Measurements from ENCODE around the gene IL11RA. TPM values are rescaled to one million over a fixed set of nuclear protein-coding genes. Genes with fewer than 3 reads are reported as not detected.

Gene IL11RA
- total RNA-seq, 1 donor from 2014 or later: 56.5 TPM

DNA sequence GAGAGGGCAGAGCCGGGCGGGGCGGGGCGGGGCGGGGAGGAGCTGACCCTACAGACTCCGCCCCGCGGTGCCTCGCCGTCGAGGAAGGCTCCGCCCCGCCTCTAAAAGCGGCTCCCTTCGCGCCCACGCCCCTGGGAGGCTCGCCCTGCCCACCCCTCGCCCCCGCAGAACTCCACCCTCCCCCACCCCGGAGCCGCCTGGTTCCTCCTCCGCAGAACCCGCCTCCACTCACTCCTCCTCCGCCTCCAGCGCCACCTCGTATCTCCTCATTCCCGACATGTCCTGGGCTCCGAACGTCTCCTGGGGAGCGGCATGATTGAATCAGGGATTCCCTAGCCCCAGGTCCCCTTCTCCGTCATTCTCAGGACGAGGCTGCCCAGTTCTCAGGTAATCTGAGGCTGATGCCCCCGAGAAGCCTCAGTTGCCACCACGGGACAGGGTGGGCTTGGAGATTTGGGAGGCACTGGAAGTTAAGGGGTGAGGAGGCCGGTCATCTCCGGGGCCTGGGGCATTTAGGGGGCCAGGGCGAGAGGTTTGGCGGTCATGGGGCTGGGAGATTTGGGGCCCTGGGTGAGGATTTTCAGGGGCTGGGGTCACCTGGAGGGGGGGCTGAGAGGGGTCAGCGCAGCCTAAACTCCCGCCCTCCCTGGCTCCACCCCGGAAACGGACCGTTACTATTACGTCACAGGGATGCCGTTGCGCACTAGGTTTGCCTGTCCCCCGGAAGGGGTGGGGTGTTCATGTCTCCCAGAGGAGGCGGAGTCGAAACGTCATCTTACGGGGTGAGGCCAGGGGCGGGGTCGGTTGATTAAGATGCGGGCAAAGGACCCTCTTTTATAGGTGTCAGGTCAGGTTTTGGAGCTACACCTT lies 13.6 kb downstream of the IL11RA start:
- TF ChIP-seq, protein P1, sequence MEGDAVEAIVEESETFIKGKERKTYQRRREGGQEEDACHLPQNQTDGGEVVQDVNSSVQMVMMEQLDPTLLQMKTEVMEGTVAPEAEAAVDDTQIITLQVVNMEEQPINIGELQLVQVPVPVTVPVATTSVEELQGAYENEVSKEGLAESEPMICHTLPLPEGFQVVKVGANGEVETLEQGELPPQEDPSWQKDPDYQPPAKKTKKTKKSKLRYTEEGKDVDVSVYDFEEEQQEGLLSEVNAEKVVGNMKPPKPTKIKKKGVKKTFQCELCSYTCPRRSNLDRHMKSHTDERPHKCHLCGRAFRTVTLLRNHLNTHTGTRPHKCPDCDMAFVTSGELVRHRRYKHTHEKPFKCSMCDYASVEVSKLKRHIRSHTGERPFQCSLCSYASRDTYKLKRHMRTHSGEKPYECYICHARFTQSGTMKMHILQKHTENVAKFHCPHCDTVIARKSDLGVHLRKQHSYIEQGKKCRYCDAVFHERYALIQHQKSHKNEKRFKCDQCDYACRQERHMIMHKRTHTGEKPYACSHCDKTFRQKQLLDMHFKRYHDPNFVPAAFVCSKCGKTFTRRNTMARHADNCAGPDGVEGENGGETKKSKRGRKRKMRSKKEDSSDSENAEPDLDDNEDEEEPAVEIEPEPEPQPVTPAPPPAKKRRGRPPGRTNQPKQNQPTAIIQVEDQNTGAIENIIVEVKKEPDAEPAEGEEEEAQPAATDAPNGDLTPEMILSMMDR (IDR thresholded peaks at IDR 0.05; ENCODE audit: borderline replicate concordance): no peak
- H3K9me3 ChIP-seq (replicated peaks): peaks cover 9% of the 10 kb centered on the region
- intact Hi-C loops (cut with micrococcal nuclease): no loop called here
- peaks cover 29% of the 10 kb centered on the region for H3K4me1 ChIP-seq
- DNase-seq: peak; percentile 94
- H3K4me3 ChIP-seq: peak overlapping the region; percentile 79
- peaks cover 16% of the 10 kb centered on the region for H3K36me3 ChIP-seq
- H3K27ac ChIP-seq (replicated peaks): peak overlapping the region; percentile 98
- H3K27me3 ChIP-seq (ENCODE audit: low read depth): no peaks in the 10 kb centered on the region

DNA sequence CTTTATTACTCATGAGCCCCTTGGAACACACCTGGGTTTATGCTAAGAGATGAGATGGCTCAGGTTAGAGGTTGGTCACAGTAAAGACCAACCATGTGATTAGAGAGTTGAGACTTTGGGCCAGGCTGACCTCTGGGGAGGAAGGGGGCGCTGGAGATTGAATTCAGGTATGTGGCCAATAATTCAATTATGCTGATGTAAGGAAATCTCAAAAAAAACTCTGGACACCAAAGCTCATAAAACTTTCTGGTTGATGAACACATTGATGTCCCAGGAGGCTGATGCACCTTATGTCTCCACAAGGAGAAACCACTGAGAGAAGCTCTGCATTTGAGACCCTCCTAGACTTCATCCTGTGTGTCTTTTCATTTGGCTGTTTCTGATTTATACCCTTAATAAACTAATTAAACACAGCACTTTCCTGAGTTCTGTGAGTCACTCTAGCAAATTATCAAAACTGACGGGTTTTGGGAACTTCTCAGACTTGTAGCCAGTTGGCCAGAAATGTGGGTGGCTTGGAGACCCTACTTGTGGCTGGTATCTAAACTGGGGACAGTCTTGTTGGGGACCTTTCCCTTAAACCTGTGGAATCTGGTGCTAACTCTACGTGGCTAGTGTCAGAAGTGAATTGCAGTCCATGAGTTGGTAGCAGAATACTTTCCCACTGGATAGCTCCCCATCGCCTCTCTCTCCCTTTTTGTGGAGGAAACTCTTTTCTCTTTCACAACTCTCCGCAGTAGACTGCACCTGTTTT lies 18.0 kb downstream of the IL11RA start:
- no peak overlapping the region for H3K4me3 ChIP-seq
- H3K27me3 ChIP-seq (ENCODE audit: low read depth): no peaks in the 10 kb centered on the region
- intact Hi-C loops (cut with micrococcal nuclease): no loop called here
- DNase-seq: no peak
- peaks cover 22% of the 10 kb centered on the region for H3K4me1 ChIP-seq
- TF ChIP-seq, protein P1 (IDR thresholded peaks at IDR 0.05; ENCODE audit: borderline replicate concordance): no peak
- peaks cover 9% of the 10 kb centered on the region for H3K9me3 ChIP-seq (replicated peaks)
- no peak overlapping the region for H3K27ac ChIP-seq (replicated peaks)
- peaks cover 5% of the 10 kb centered on the region for H3K36me3 ChIP-seq

DNA sequence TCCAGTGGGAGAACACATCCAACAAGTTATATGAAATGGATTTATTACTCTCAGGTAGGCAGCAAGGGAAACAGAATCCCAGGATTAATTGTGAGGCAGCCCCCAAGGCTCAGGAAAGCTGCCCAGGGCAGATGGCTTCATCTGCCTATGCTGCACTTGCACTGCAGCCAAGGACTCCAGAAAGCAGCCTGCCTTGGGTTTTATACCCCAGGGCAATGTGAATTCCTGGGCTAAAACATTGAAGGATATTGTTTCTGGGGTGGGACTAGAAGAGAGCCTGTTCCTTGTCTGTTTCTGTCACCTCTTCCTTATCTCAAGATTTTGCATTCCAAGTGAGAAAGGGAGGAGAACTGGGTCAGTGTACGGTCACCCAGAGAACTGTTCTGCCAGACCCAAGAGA lies 19.3 kb downstream of the IL11RA start:
- H3K4me3 ChIP-seq: no peak overlapping the region

DNA sequence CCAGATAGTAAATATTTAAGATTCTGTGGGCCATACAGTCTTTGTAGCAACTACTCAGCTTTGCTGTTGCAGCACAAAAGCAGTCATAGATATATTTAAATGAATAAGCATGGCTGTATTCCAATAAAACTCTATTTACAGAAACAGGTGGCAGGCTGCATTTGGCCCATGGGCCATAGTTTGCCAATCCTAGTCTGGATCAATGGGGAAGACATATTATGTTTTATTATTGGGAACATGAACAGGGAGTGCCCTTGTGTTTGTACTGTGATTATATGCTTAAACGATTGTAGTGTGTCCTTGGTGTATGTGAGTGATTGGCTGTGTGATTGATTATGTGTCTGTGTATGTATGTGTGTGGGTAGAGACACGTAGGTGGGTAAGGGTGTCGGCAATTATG lies 22.5 kb downstream of the IL11RA start:
- intact Hi-C loops (cut with micrococcal nuclease): no loop called here
- Histone ChIP-seq H3K9me3 (replicated peaks) (peaks cover 9% of the 10 kb centered on the region), H3K27me3 (ENCODE audit: low read depth) (no peaks in the 10 kb centered on the region), H3K27ac (replicated peaks) (no peak overlapping the region), H3K4me3 (no peak overlapping the region), H3K4me1 (no peaks in the 10 kb centered on the region), H3K36me3 (no peaks in the 10 kb centered on the region)
- DNase-seq: no peak
- TF ChIP-seq, protein P1 (IDR thresholded peaks at IDR 0.05; ENCODE audit: borderline replicate concordance): no peak

More for the DNA sequence above, 19.3 kb downstream of the IL11RA start:
- Histone ChIP-seq H3K9me3 (replicated peaks) (peaks cover 9% of the 10 kb centered on the region), H3K36me3 (peaks cover 5% of the 10 kb centered on the region), H3K4me1 (peaks cover 12% of the 10 kb centered on the region), H3K27me3 (ENCODE audit: low read depth) (no peaks in the 10 kb centered on the region), H3K27ac (replicated peaks) (no peak overlapping the region)
- no peak for DNase-seq
- TF ChIP-seq, protein P1 (IDR thresholded peaks at IDR 0.05; ENCODE audit: borderline replicate concordance): no peak
- intact Hi-C loops (cut with micrococcal nuclease): no loop called here

DNA sequence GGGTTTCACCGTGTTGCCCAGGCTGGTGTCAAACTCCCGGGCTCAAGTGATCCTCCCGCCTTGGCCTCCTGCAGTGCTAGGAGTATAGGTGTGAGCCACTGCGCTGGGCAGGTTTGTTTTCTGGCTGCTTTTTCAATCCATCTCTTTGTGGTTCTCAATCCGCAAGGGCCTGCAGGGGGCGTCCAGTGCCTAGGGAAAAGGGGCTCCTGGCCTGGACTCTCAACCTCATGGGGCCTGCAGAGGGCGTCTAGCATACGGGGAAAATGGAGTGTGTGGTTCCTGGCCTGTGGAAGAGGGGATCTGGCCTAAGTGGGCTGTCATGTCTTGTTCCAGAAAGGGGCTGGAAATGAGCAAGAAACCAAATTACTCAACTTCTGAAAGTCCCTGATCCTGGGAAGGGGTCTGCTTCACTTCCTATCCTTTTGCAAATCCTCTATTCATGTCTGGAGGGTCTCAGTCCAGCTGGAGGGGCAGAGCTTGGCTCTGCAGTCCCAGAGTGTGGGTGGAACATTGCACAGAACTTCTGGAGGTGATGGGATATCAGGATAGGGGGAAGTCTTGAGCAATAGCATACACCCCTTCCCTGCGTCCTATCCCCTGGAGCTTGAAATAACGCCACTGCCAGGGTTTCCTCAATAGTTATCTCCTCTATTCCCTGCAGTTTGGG lies 23.2 kb downstream of the IL11RA start:
- intact Hi-C loops (cut with micrococcal nuclease): no loop called here
- Histone ChIP-seq H3K27ac (replicated peaks) (no peak overlapping the region), H3K36me3 (no peaks in the 10 kb centered on the region), H3K4me3 (no peak overlapping the region), H3K9me3 (replicated peaks) (peaks cover 3% of the 10 kb centered on the region), H3K27me3 (ENCODE audit: low read depth) (no peaks in the 10 kb centered on the region), H3K4me1 (no peaks in the 10 kb centered on the region)
- DNase-seq: peak; percentile 41
- TF ChIP-seq, protein P1 (IDR thresholded peaks at IDR 0.05; ENCODE audit: borderline replicate concordance): peak; percentile 48

Data from left ventricle myocardium inferior (tissue), 1 donor.